Activated naive CD4-positive, alpha-beta T cell treated with anti-CD3 and anti-CD28 coated beads for 36 hours (primary cell): ENCODE measurements around the gene PALMD. TPM values are rescaled to one million over a fixed set of nuclear protein-coding genes. Genes with fewer than 3 reads are reported as not detected.

Experiments
- CTCF ChIA-PET: fragments of 350-600 bp; sonication (Branson Sonifier 250); formaldehyde crosslinking; loops from one replicate; lab custom pipeline; 2021; ENCODE audit warnings: antibody characterized with exemption; lab: Charles Lee
- DNase-seq: peaks from one replicate; pipeline ENCODE4 v3.0.0-alpha.2; 2020
- H3K27ac Mint-ChIP-seq: one replicate; pipeline ENCODE4 v1.8.0; 2021; ENCODE audit warnings: mild to moderate bottlenecking, mixed read lengths
- H3K27me3 Mint-ChIP-seq: one replicate; pipeline ENCODE4 v1.8.0; 2021; ENCODE audit warnings: low read depth, mixed read lengths
- H3K36me3 Mint-ChIP-seq: one replicate; pipeline ENCODE4 v1.8.0; 2021; ENCODE audit warnings: low read depth, mixed read lengths
- H3K4me1 Mint-ChIP-seq: one replicate; pipeline ENCODE4 v1.8.0; 2021; ENCODE audit warnings: low read depth, mixed read lengths
- H3K4me3 Mint-ChIP-seq: one replicate; pipeline ENCODE4 v1.8.0; 2021; ENCODE audit warnings: mild to moderate bottlenecking, moderate library complexity, mixed read lengths
- H3K9me3 Mint-ChIP-seq: one replicate; pipeline ENCODE4 v1.8.0; 2021; ENCODE audit warnings: mixed read lengths
- intact Hi-C: fragments of 100-400 bp; cut with micrococcal nuclease; formaldehyde crosslinking; loops from one replicate; pipeline ENCODE4 v1.15.1; 2023
- total RNA-seq, 2 experiments: library from RNA; stranded (reverse); gene quantifications; one replicate each; pipeline ENCODE4 v1.2.3, GENCODE V29; 2021

Gene PALMD
- total RNA-seq, 2 experiments from 2014 or later = not detected

DNA sequence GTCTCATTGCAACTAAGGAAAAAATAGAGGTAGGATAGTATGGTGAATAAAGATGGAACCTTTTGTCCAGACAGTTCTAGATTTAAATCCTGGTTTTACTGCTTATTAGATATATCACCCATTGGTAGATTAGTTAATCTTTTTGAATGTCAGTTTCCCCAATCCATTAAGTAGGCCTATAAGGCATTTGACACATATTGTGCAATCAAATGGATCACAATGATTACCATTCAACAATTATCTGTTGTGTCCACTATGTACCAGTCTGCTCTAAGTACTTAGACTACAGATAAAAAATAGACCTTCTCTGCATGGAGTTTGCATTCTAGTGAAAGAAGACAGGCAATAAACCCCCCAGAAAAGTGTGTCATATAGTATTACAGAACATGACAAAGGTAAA is 6.0 kb upstream of the PALMD start:
- DNase-seq = no peak
- intact Hi-C loops = no loop called here
- Mint-ChIP-seq H3K36me3 (no peaks in the 10 kb centered on the region), H3K4me3 (no peak overlapping the region), H3K4me1 (no peaks in the 10 kb centered on the region), H3K9me3 (no peaks in the 10 kb centered on the region), H3K27ac (no peak overlapping the region), H3K27me3 (no peaks in the 10 kb centered on the region)
- CTCF ChIA-PET = no interaction called here

DNA sequence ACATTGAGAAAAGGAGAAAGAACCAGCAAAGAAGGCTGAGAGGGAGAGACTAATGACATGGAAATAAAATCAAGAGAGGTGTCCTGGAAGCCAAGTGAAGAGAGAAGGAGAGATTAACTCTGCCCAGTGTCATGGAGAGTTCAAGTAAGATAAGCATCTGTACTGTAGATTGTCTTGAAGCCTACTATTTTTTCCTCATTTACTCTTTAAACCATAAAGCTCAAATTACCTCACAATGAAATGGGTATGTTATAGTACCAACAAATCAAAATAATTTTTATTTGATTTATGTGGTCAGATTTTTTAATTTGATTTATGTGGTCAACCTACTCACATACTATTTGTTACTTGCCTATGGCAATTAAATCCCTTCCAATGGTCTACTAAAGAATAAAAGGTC is 5.2 kb upstream of the PALMD start:
- Mint-ChIP-seq H3K27ac (no peak overlapping the region), H3K4me1 (no peaks in the 10 kb centered on the region), H3K27me3 (peaks cover 3% of the 10 kb centered on the region), H3K9me3 (no peaks in the 10 kb centered on the region), H3K36me3 (no peaks in the 10 kb centered on the region), H3K4me3 (no peak overlapping the region)
- no peak for DNase-seq
- CTCF ChIA-PET = interaction anchor here (0.6 kb wide), 1 partner anchor 22 kb away, joined by 3 read pairs; no protein-coding TSS in a partner anchor
- intact Hi-C loops = no loop called here

- DNase-seq = no peak
- Mint-ChIP-seq H3K4me3 (no peak overlapping the region), H3K36me3 (no peaks in the 10 kb centered on the region), H3K9me3 (no peaks in the 10 kb centered on the region), H3K27me3 (peaks cover 6% of the 10 kb centered on the region), H3K4me1 (no peaks in the 10 kb centered on the region), H3K27ac (no peak overlapping the region)
- CTCF ChIA-PET = no interaction called here
- intact Hi-C loops = no loop called here
These were observed 4.4 kb upstream of the PALMD start for GRCh38 chr1:99641558-99641957.

- peaks cover 6% of the 10 kb centered on the region for H3K27me3 Mint-ChIP-seq
- no peaks in the 10 kb centered on the region for H3K9me3 Mint-ChIP-seq
- CTCF ChIA-PET = no interaction called here
- H3K27ac Mint-ChIP-seq = no peak overlapping the region
- H3K36me3 Mint-ChIP-seq = no peaks in the 10 kb centered on the region
- no peak overlapping the region for H3K4me3 Mint-ChIP-seq
- no peaks in the 10 kb centered on the region for H3K4me1 Mint-ChIP-seq
- no peak for DNase-seq
- intact Hi-C loops = no loop called here
These were observed 3.9 kb upstream of the PALMD start for GRCh38 chr1:99642053-99642452.

DNA sequence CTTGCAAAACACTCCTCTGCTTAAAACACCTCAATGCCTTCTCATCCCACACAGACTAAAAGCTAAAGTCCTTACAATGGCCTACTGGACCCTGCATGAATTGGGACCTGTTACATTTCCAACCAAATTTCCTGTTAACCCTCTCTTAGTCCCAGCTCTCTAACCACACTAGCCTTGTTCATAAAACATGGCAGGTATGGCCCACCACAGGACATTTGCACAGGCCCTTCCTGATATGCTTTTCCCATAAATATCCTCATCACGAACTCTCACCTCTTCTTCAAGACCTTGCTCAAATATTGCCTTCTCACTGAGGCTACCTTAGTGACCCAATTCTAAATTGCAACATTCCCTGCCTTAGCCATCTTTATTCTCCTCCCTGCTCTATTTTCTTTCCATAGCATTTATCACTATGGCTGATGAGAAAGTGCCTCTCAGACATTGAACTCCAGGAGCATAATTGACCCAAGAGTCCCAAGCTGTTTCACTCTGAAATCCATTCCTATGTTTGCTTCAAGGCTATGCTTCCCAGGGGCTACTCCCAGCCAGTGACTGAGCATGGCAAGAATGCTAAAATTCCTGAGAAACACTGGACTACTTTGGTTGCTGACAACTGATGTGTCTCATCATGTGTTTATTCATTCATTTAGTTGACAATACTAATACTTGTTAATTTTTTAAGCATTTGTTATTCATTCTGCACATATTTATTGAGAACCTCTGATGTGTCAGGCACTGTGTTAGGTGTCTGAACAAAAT is 2.7 kb upstream of the PALMD start:
- H3K27ac Mint-ChIP-seq = no peak overlapping the region
- no peak overlapping the region for H3K4me3 Mint-ChIP-seq
- intact Hi-C loops = no loop called here
- no peak for DNase-seq
- no peaks in the 10 kb centered on the region for H3K36me3 Mint-ChIP-seq
- no peaks in the 10 kb centered on the region for H3K4me1 Mint-ChIP-seq
- peaks cover 10% of the 10 kb centered on the region for H3K27me3 Mint-ChIP-seq
- H3K9me3 Mint-ChIP-seq = no peaks in the 10 kb centered on the region
- CTCF ChIA-PET = no interaction called here

GRCh38 chr1:99644279-99645004 is 1.5 kb upstream of the PALMD start:
- peaks cover 15% of the 10 kb centered on the region for H3K27me3 Mint-ChIP-seq
- H3K9me3 Mint-ChIP-seq = no peaks in the 10 kb centered on the region
- DNase-seq = no peak
- no peaks in the 10 kb centered on the region for H3K36me3 Mint-ChIP-seq
- no peak overlapping the region for H3K27ac Mint-ChIP-seq
- H3K4me3 Mint-ChIP-seq = no peak overlapping the region
- no peaks in the 10 kb centered on the region for H3K4me1 Mint-ChIP-seq
- intact Hi-C loops = no loop called here
- CTCF ChIA-PET = no interaction called here

DNA sequence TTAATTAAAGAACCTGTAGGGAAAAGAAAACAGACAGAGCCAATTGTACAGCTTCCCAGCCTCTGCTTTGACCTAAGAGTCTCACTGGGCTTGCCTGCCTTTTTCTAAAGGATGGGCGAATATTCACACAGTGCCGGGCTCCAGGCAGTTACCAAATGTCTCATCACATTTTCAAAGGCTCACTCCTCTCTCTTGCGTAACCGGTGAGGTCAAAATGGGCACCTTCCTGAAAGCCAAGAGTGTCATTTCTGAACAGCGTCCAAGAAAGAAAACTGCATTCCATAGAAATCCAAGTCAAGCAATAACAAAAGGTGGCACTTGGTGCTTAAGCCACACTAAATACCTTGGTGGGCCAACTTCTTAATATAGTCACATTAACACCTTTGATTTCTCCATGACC is 710 bp upstream of the PALMD start:
- peaks cover 17% of the 10 kb centered on the region for H3K27me3 Mint-ChIP-seq
- H3K4me3 Mint-ChIP-seq = no peak overlapping the region
- intact Hi-C loops = no loop called here
- no peak overlapping the region for H3K27ac Mint-ChIP-seq
- H3K4me1 Mint-ChIP-seq = no peaks in the 10 kb centered on the region
- CTCF ChIA-PET = no interaction called here
- H3K36me3 Mint-ChIP-seq = no peaks in the 10 kb centered on the region
- DNase-seq = no peak
- no peaks in the 10 kb centered on the region for H3K9me3 Mint-ChIP-seq

DNA sequence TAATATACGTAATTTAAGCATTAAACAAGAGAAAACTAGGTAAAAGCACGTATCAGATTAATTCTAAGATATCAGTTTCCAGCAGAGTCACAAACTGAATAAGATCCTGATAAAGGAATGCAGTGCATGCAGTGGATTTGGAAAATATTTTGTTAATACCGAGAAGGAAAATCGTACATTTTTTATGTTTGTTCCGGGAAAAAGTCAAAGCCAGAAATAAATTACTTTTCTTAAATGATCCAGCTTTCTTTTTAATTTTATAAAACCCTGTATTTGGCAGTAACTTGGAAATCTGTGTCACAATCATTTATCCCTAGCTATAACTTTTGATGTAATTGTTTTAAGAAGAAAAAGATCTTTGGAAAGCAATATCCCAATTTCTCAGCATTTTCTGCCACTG is 955 bp downstream of the PALMD start:
- H3K36me3 Mint-ChIP-seq = no peaks in the 10 kb centered on the region
- peaks cover 17% of the 10 kb centered on the region for H3K27me3 Mint-ChIP-seq
- no peak overlapping the region for H3K27ac Mint-ChIP-seq
- CTCF ChIA-PET = interaction anchor here (0.7 kb wide), 1 partner anchor 406 kb away, joined by 4 read pairs; no protein-coding TSS in a partner anchor
- no peaks in the 10 kb centered on the region for H3K9me3 Mint-ChIP-seq
- no peak overlapping the region for H3K4me3 Mint-ChIP-seq
- no peaks in the 10 kb centered on the region for H3K4me1 Mint-ChIP-seq
- DNase-seq = no peak
- intact Hi-C loops = no loop called here

- no peak overlapping the region for H3K27ac Mint-ChIP-seq
- no peak overlapping the region for H3K4me3 Mint-ChIP-seq
- H3K9me3 Mint-ChIP-seq = no peaks in the 10 kb centered on the region
- no peaks in the 10 kb centered on the region for H3K4me1 Mint-ChIP-seq
- intact Hi-C loops = no loop called here
- DNase-seq = no peak
- H3K27me3 Mint-ChIP-seq = peaks cover 17% of the 10 kb centered on the region
- CTCF ChIA-PET = interaction anchor here (0.7 kb wide), 1 partner anchor 407 kb away, joined by 4 read pairs; no protein-coding TSS in a partner anchor
- H3K36me3 Mint-ChIP-seq = no peaks in the 10 kb centered on the region
These were observed 1.6 kb downstream of the PALMD start for GRCh38 chr1:99647490-99647889.

GRCh38 chr1:99648107-99648506 is 2.2 kb downstream of the PALMD start:
- intact Hi-C loops = no loop called here
- Mint-ChIP-seq H3K36me3 (no peaks in the 10 kb centered on the region), H3K27me3 (peaks cover 17% of the 10 kb centered on the region), H3K4me3 (no peak overlapping the region), H3K4me1 (no peaks in the 10 kb centered on the region), H3K27ac (no peak overlapping the region), H3K9me3 (no peaks in the 10 kb centered on the region)
- no peak for DNase-seq
- CTCF ChIA-PET = interaction anchor here (0.6 kb wide), 1 partner anchor 34 kb away, joined by 3 read pairs; no protein-coding TSS in a partner anchor

DNA sequence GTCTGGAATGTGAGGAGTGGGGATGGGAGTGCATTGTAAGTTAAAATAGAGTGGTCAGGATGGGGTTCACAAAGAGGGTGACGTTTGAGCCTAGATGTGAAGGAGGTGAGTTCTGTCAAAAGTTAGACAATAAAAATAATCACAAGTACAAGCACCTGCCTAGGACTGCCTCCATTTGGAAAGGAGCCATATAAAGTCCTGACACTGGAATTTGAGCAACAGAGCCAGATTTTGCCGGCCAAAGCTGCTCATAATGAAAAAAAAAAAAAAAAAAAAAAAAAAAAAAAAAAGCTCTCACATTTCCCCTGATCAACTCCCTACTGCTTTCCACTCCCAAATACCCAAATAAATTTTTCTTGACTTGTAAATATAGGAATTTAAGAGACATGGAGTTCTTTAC is 4.1 kb downstream of the PALMD start:
- intact Hi-C loops = no loop called here
- DNase-seq = no peak
- CTCF ChIA-PET = no interaction called here
- H3K4me3 Mint-ChIP-seq = no peak overlapping the region
- H3K27me3 Mint-ChIP-seq = peaks cover 21% of the 10 kb centered on the region
- no peak overlapping the region for H3K27ac Mint-ChIP-seq
- H3K36me3 Mint-ChIP-seq = no peaks in the 10 kb centered on the region
- no peaks in the 10 kb centered on the region for H3K4me1 Mint-ChIP-seq
- no peaks in the 10 kb centered on the region for H3K9me3 Mint-ChIP-seq

GRCh38 chr1:99650773-99651437 is 5.0 kb downstream of the PALMD start:
- no peaks in the 10 kb centered on the region for H3K9me3 Mint-ChIP-seq
- peaks cover 18% of the 10 kb centered on the region for H3K27me3 Mint-ChIP-seq
- intact Hi-C loops = no loop called here
- no peak for DNase-seq
- CTCF ChIA-PET = interaction anchor here (0.9 kb wide), 1 partner anchor 33 kb away, joined by 3 read pairs; no protein-coding TSS in a partner anchor
- no peak overlapping the region for H3K4me3 Mint-ChIP-seq
- H3K36me3 Mint-ChIP-seq = no peaks in the 10 kb centered on the region
- no peak overlapping the region for H3K27ac Mint-ChIP-seq
- H3K4me1 Mint-ChIP-seq = no peaks in the 10 kb centered on the region
